GM13977 (cell line): Measurements from ENCODE around the gene PARP1.
A peak's percentile ranks its signal among the peaks of the same experiment; 100 is the strongest.

ENCODE experiments used
- DNase-seq: peaks from one replicate; pipeline ENCODE4 v3.0.0; 2012; ENCODE audit warnings: low spot score
- CTCF ChIP-seq: IDR thresholded peaks from 2 replicates; pipeline ENCODE4 v1.5.1; 2012; ENCODE audit warnings: mild to moderate bottlenecking, control low read depth; ENCODE audit not compliant: insufficient read depth; ENCODE audit errors: extremely low read depth, missing control alignments
- in situ Hi-C: fragments of 300-500 bp; cut with MboI; formaldehyde crosslinking; loops from one replicate; pipeline ENCODE4 v1.12.0; 2022; ENCODE audit warnings: low sequenced_read_pairs, low pct_unique_long_range_greater_than_20kb, mixed read lengths, inconsistent platforms; ENCODE audit not compliant: unreplicated experiment

The PARP1 gene

DNA sequence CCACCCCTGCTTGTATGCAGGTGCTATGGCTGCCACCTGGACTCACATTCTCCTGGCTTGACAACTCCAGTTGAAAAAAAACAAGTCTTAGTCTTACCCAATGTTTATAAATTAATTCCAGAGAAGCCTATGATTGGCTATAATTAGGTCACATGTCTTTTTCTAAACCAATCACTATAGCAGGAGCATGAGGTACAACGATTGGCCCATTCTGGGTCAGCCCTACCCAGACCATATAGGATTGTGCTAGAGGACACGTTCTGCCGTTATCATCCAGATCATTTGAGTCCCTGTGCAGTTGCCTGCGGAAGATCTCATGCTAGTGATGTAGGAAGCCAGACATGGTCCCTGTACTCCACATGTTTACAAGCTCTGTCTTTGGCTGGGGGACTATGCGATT lies 41.9 kb upstream of the PARP1 start:
- TF ChIP-seq CTCF = no peak
- in situ Hi-C loops = no loop called here
- DNase-seq = no peak

- no peak for TF ChIP-seq CTCF
- DNase-seq = no peak
- in situ Hi-C loops = no loop called here
Observed at GRCh38 chr1:226447932-226448665, 40.2 kb upstream of the PARP1 start.

GRCh38 chr1:226446094-226446493 lies 38.2 kb upstream of the PARP1 start:
- in situ Hi-C loops = no loop called here
- TF ChIP-seq CTCF = no peak
- no peak for DNase-seq

DNA sequence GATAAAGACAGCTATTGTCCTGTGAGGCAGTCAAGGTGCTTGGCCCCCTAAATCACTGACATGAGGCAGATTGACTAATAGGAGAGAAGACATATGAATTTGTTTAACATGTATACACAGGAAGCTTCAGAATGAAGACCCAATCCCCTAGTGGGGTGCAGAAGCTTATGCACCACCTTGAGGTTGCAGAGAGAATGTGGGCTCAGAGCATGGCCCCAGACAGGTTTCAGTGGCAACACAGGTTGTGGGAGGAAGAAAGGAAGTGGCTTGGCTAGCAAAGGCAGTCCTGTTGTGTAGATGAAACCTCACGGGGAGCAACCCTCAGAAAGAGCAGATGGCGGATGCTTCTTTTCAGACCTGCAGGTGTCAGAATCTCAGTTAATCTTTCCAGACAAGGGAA lies 37.0 kb upstream of the PARP1 start:
- peak; percentile 70 for DNase-seq
- TF ChIP-seq CTCF = peak; percentile 46
- in situ Hi-C loops = no loop called here

DNA sequence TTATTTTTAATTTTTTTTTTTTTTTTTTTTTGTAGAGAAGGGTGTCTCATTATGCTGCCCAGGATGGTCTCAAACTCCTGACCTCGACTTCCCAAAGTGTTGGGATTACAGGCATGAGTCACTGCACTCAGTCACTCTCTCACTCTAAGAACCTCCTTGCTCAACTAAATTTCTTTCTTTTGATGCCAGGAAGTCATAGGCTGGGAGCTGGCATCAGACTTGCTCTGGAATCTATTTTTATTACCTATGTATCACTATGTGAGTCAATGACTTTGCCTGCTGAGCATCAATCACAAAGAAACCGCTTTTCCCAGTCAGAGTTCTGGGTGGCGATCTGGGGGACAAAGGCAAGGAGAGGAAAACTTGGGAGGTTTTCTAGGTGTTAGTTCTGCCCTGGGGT lies 35.5 kb upstream of the PARP1 start:
- no peak for TF ChIP-seq CTCF
- no peak for DNase-seq
- in situ Hi-C loops = no loop called here

DNA sequence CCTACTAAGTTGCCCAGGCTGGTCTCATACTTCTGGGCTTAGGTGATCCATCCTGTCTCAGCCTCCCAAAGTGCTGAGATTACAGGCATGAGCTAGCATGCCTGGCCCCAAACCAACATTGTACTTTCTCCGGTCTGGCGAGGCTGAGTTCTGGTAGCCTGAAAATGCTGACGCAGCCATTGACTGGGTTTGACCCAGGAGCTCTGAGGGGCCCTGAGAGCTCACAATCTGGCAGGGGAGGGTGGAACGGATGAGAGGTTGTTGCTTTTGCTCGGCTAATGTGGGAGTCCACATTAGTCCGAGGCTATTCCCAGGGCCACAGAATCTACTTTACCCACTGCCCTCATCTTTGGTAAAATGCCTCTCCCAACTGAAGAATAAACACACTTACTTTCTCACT lies 35.1 kb upstream of the PARP1 start:
- DNase-seq = no peak
- no peak for TF ChIP-seq CTCF
- in situ Hi-C loops = no loop called here

DNA sequence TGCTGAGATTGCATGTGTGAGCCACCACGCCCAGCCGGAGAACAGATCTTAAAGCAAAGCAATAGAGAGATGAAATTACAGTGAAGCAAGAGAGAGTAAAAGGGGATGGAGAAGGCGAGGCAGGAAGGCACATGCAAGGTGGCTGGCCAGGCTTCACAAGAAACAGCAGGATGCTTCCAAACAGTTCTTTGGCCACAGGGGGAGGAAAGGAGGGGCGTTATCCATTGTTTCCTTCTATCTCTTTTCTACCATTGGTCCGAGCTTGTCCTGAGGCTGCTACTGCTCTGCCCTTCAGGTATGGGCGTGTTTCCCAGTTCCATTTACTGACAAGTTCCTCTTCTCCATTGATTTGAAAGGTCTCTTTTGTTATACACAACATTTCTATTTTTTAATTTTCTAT lies 33.7 kb upstream of the PARP1 start:
- DNase-seq = no peak
- in situ Hi-C loops = no loop called here
- TF ChIP-seq CTCF = no peak
